CD4-positive, alpha-beta T cell treated with Interleukin-2 at 100 ng/mL for 4 hours (primary cell): ENCODE measurements around the gene CST7.
"Not testable (repeated sequence)": the region's sequence is repeated elsewhere in the genome, so short reads cannot be mapped to it uniquely, and the experiment has no call there.

Experiments used
- DNase-seq: peaks from one replicate; pipeline ENCODE4 v3.0.0-alpha.2; 2020; ENCODE audit warnings: low spot score

The CST7 gene

DNA sequence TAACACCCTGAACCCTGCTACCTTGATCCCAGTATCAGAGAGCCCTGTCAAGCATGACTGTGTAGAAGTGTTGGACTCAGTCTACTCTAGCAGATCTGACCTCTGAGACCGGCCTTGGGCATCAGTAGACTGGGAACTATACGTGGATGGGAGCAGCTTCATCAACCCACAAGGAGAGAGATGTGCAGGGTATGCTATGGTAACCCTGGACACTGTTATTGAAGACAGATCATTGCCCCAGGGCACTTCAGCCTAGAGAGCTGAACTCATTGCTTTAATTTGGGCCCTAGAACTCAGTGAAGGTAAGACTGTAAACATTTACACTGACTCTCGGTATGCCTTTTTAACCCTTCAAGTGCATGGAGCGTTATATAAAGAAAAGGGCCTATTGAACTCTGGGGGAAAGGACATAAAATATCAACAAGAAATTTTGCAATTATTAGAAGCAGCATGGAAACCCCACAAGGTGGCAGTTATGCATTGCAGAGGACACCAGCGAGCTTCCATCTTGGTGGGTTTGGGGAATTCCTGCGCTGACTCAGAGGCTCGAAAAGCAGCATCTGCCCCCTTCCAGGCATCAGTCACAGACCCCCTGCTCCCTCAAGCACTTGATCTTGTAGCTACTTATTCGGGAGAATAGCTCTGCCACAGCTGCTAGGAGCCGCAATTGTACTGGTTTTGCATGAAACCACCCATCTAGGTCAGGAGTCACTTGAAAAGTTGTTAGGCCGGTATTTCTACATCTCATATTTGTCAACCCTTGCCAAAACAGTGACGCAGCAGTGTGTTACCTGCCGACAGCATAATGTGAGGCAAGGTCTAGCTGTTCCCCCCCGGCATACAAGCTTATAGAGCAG, 19.0 kb upstream of the CST7 start:
- peak; percentile 50 for DNase-seq

DNA sequence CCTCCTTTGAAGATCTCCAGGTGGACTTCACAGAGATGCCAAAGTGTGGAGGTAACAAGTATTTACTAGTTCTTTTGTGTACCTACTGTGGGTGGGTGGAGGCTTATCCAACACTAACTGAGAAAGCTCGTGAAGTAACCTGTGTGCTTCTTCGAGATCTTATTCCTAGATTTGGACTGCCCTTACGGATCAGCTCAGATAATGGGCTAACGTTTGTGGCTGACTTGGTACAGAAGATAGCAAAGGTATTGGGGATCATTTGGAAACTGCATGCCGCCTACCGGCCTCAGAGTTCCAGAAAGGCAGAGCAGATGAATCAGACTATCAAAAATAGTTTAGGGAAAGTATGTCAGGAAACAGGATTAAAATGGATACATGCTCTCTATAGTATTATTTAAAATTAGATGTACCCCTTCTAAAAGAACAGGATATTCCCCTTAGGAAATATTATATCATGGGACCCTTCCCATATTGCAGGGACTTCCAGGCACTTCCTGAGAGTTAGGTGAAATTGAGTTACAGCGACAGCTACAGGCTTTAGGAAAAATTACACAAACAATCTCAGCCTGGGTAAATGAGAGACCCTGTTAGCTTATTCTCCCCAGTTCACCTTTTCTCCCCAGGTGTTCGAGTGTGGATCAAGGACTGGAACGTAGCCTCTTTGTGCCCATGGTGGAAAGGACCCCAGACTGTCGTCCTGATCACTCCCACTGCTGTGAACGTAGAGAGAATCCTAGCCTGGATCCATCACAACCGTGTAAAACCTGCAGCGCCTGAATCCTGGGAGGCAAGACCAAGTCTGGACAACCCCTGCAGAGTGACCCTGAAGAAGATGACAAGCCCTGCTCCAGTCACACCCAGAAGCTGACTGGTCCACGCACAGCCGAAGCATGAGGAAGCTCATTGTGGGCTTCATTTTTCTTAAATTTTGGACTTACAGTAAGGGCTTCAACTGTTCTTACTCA, 18.1 kb upstream of the CST7 start:
- not testable (repeated sequence) for DNase-seq

DNA sequence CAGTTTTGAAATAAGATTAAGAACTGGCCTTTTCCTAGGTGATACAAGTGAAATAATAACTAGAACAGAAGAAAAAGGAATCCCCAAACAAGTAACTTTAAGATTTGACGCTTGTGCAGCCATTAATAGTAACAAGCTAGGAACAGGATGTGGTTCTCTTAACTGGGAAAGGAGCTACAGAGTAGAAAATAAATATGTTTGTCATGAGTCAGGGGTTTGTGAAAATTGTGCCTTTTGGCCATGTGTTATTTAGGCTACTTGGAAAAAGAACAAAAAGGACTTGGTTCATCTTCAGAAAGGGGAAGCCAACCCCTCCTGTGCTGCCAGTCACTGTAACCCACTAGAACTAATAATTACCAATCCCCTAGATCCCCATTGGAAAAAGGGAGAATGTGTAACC, 17.2 kb upstream of the CST7 start:
- peak; percentile 26 for DNase-seq

DNA sequence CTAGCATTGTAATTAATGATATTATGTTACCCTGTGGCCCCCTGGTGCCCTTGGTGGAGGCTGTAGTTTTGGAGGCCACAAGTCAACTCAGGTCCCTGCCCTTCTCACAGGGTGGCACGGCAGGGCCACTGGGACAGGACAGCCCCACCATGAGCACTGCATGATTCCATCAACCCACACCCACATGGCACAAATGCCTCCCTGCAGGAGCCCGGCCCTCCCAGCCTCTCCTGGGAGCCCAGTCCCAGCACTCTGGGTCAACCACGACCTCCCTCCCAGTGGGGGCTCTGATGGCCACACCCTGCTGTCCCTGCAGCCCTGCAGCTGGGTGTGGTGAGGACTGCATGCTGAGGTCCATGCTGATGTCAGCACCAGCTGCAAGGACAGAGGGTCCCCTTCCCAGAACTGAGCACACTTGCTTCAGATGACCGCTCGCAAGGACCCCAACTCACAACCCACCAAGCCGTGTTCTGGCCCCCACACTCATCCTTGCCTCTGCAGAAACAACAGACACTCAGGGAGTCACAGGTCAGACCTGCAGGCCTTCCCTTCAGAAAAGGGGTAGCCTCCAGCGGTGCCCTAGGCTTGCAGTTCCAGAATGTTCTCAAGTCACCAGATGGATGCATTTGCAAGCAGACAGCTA, 15.7 kb upstream of the CST7 start:
- DNase-seq = no peak

DNA sequence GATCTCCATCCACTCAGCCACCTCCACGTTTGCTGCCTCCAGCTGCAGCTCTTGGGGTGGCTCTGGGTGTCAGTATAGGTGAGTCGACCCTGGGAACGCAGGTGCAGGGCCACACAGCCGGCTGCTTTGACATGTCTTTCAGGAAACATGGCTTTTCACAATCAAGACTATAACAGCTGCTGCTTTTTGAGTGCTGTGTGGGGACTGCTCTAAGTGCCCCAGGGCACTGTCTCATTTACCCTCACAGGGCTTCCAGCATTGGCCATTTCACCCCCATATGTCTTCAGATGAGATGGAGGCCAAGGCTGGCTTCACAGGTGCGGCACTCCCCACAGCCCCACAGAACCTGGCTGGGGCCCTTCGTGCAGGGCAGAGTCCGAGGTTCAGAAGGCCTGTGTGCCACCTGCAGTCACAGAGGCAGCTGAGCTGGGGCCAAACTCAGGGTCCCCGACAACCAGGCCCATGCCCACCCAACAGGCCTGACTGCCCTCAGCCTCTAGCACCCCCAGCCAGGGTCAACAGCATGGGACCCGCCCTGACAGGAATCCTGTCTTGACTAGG, 14.9 kb upstream of the CST7 start:
- no peak for DNase-seq

DNA sequence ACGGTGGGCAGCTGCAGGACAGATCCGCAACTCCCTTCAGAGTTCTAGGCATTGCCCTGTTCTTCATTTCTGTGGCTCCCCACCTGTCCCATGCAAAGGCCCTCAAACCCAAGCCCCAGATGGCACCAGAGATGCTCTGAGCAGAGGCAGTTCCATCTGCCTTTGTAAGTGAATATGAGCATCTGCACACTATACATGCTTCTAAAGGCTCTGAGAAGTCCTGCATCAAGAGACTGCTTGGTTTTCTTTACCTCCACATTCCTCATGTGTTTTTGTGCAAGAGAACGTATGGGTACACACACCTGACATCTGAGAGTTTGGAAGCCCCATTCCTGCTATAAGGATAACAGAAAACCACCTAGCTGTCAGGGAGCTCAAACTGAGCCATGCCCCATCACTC, 14.4 kb upstream of the CST7 start:
- no peak for DNase-seq

DNA sequence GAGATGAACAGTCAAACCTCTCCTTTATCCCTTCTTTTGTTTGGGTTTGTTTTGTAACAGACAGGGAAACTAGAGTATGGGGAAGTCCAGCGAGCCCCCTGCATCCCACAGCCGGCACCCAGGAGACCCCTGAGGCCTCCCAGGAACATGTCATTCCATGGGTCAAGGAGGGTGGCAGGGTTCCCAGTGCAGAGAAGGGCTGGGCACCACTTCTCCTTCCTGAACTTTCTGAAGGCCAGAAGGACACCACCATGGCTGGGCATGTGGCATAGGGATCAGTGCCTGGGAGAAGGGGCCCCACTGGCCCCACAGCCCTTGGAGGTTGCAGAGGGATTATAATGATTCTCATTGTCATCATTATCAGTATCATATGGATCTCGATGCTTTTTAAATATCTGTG, 13.9 kb upstream of the CST7 start:
- DNase-seq = no peak

DNA sequence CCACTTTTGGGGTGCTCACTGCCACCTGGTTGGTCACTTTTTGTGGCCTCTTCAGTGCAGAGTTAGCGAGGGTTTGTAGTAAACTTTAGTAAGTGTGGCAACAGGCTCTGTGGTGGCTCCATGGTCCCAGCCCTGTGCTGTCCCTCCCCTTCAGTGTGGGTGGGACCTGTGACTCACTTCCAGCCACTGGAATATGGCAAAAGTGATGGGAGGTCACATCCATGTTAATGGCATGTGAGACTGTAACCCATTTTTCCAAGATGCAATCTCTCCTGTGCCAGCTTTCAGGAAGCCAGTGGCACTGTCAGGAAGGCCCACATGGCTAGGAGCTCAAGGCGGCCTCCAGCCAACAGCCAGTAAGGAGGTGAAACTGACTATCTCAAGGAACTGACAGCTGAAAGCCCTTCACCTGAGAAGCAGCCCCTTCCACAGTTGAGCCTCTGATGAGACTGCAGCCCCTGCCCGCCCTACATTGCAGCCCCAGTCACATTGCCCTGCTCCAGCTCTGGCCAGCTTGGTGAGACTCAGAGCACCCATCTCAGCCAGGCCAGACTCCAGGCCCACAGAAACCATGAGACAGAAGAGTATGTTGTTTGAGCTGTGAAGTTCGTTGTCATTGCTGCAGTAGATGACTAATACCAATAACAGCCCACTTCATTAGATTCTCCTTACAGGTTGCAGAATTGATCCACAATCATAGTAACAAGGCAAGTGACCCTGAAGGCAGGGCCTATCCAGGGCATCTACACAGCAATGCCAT, 13.1 kb upstream of the CST7 start:
- DNase-seq = no peak

DNA sequence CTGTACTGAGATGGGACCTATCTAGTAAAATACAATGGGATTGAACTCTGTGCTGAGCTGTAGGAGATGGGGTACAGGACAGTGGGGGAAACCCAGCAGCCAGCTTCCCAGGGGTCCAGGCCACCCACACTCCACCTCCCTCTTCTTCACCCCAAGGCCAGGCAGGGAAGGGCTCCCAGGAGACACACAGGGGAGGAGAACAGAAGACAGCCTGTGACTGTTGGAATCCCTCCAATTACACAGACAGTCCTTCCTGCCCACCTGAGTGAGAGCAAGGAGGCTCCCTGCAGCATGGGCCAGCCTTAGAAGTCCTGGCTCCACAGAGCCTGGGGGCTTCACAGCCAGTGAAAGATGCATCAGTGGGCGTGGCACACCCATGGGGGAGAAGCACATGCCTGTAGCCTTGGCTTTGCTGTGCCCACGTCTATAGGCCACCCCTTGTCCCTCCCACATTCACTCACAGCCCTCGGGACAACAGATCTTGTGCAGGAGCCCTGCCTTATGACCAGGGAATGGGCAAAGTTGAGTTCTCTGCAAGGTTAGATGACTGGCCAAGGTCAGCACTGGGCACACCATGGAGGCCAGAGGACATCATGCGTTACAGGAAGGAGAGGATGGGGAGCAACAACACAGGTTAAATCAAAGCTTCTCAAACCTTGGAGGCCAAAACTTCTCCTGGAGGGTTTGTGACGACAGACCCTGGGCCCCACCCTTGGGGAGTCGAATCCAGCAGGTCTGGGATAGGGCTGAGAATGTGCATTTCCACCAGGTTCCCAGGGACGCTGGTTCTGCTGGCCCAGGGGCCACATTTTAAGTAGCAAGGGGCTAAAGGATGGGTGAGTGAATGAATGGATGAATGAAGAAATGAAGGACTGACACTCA, 12.3 kb upstream of the CST7 start:
- DNase-seq = no peak

DNA sequence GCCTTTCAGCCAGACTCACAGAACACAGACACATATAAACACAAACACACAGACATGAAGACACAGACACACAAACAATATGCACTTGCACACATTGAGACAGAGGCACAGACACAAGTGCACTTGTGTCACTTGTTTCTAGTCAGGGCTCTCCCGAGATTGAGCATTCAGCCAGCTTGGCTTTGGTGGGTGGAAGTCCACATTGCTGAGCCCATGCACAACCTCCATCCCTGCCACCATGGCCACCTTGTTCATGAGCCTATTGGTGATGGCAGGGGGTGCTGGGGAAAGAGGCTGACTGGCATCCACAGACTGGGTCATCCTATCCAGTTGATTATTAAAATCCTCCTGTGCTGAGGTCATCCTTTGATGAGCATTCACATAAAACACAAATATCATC, 11.5 kb upstream of the CST7 start:
- no peak for DNase-seq

DNA sequence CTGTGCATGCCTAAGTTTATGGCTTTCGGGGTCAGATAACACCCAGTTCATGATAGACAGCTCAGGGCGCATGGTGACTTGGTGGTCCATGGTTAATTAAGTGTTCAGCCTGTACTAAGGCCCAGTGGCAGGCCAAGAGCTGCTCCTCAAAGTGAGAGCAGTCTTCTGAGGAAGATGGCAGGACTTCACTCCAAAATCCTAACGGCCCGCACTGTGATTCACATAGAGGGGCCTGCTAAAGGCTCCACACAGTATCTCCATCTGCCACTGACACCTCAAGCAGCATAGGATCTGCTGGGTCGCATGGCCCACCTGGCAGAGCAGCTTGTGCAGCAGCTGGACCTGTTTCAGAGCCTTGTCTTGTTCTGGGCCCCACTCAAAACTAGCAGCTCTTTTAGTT, 10.6 kb upstream of the CST7 start:
- no peak for DNase-seq

DNA sequence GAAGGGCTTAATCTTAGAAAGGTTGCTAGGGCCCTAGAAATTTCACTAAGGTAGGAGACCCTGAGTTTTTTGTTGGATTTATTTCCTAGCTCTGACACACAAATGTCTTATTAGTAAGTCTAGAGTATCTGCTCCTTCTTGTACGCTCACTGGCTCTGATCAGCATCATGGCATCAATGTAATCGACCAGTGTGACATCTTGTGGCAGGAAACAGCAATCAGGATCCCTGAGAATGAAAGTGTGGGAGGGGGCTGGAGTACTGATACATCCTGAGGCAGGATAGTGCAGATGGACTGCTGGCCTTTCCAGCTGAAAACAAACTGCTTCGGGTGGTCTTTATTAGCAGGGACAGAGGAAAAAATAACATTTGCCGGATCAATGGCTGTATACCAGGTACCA, 10.0 kb upstream of the CST7 start:
- no peak for DNase-seq

DNA sequence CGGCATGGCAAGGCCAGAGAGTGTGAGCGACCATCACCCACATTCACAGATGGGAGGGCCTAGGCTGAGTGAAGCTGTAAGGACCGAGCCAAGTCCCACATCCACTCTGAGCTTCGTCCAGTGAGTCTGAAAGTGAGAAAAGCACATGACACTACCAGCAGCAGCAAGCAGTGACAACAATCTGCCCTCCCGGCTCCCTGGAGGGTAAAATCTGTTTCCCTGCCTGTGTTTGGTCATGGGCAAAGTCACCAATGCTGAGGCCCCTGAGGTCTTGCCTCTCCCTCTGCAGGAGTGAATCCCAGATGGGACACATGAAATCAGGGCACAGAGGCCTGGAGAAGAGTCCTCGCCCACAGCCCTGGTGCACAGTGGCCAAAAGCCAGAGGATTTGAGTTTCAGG, 6.4 kb upstream of the CST7 start:
- no peak for DNase-seq

DNA sequence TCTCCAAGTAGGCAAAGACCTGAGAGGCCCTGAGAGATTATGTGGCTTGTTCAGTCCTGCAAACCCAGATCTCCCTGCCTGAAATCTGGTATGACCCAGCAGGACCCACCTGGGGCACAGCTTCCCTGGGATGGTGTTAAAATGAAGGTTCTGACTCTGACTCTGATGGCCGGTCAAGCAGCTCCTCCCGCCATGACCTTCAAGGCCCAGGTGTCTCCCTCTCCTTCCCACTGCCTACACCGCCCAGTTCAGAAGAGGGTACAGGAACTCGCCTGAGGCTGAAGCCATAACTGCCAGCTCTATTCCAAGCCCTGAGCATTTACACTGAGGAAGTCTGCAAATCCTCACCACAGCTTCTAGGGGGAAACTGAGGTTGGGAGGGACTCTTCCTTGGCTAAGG, 5.9 kb upstream of the CST7 start:
- DNase-seq = no peak

DNA sequence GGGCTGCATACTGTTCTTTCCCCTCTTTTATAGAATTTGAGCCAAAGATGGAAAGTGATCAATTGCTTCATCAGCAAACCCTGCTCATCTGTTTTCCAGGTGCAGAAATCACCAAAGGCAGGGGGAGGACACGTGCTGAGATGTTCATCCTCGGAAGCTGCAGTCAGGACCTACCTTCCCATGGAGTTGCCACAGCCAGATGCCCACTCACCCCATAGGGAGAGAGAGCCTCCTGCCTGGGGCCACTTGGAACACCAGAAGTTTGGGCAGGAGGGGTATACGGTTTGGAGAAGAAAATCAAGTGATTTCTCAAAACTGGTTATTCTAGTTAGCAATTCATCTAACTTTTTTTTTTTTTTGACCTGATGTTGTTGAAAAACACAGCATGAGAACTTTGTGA, 5.3 kb upstream of the CST7 start:
- no peak for DNase-seq

DNA sequence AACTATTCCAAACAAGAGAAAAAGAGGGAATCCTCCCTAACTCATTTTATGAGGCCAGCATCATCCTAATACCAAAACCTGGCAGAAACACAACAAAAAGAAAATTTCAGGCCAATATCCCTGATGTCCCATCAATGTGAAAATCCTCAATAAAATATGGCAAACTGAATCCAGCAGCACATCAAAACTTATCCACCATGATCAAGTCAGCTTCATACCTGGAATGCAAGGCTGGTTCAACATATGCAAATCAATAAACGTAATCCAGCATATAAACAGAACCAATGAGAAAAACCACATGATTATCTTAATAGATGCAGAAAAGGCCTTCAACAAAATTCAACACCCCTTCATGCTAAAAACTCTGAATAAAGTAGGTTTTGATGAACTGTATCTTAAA, 2.7 kb upstream of the CST7 start:
- DNase-seq = not testable (repeated sequence)

DNA sequence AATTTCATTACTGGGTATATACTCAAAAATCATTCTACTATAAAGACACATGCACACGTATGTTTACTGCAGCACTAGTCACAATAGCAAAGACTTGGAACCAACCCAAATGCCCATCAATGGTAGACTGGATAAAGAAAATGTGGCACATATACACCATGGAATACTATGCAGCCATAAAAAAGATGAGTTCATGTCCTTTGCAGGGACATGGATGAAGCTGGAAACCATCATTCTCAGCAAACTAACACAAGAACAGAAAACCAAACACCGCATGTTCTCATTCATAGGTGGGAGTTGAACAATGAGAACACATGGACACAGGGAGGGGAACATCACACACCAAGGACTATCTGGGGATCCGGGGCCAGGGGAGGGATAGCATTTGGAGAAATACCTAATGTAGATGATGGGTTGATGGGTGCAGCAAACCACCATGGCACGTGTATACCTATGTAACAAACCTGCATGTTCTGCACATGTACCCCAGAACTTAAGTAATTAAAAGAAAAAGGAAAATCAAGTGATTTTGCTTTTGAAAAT, 602 bp upstream of the CST7 start:
- not testable (repeated sequence) for DNase-seq

DNA sequence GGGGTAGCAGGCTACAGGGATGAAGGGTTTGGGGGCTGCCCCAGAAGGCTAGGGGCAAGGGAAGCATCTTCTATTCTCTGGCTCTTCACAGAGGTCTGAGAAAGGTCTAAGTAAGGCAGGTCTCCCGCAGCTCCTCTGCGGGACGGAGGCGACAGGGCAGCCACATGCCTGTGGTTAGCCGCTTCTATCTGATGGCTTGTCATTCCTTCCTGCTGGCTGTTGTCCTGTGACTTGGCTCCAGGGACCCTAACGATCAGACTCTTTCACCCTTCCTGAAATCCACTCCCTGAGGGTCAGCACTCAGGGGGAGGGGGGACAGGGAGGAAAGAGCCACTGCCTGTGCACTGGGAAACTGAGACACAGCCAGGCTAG, 673 bp downstream of the CST7 start:
- DNase-seq = no peak

DNA sequence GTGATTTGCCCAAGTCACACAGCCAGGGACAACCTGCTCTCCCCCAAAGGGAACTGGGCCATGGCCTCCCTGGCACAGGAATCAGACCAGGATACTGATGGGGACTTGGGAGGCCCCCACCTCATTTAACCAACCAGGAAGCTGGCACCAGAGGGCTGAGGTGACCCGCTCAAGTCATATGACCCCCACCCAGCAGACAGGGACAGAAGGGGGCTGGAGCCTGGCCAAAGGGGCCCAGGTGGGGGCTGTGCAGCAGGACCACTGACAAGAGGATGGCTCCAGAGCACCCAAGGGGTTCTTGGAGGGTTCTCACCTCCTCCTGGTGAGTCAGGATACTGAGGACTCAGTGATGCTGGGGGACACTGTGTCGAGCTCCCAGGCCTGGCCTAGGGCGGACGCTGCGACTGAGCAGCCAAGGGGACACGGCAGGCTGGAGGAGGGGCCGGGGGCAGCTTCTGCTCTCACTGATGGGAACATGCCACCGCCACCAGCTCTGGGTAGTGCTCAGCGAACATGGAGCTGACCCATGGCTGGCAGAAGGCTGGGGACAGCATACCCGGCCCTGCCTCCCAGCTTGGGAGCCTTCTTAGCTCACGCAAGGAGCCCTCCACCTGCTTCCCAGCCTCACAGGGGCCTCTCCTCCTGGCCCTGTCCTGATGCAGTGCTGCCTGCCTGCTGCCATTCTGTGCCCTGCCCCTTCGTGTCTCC, 1.2 kb downstream of the CST7 start:
- DNase-seq = no peak
